Ecto neural progenitor cell (in vitro differentiated cells): Measurements from ENCODE around the gene AMY1A.
"Not testable (repeated sequence)": the region's sequence is repeated elsewhere in the genome, so short reads cannot be mapped to it uniquely, and the experiment has no call there.

Source experiments
- DNase-seq: peaks from one replicate; pipeline ENCODE4 v3.0.0-alpha.2; 2018; ENCODE audit warnings: low spot score

The AMY1A gene

DNA sequence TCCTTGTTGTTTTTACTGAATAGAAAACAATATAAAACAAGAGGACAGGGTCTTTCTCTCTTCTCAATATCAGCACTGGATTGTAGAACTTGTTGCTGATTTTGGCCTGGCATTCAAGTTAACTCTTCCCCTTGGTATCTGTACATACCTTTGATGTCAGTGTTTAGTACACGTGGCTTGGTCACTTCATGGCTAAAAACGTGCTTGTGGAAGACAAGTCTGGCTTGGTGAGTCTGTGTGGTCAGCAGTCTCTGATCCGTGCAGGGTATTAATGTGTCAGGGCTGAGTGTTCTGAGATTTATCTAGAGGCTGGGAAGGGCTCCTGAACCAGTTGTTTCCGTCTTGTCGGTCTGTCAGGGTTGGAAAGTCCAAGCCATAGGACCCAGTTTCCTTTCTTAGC, at the start of gene AMY1A:
TSS of gene AMY1A (plus strand) at position 301 of the 400 bp plus-strand sequence. CDS start 571 bp downstream, outside the sequence.
- not testable (repeated sequence) for DNase-seq

DNA sequence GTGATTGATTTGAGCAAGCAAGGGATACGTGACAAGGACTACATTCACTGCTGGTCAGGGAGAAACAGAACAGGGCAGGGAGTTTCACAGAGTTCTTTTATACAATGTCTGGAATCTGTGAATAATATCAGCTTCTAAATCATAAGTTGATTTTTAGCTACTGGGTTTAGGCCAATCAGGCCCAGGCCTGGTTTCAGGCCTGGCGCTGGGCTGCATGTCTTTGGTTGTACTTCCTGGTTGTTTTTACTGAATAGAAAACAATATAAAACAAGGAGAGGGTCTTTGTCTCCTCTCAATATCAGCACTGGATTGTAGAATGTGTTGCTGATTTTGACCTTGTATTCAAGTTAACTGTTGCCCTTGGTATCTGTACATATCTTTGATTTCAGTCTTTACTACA, 39.2 kb upstream of the AMY1A start:
- DNase-seq = no peak

DNA sequence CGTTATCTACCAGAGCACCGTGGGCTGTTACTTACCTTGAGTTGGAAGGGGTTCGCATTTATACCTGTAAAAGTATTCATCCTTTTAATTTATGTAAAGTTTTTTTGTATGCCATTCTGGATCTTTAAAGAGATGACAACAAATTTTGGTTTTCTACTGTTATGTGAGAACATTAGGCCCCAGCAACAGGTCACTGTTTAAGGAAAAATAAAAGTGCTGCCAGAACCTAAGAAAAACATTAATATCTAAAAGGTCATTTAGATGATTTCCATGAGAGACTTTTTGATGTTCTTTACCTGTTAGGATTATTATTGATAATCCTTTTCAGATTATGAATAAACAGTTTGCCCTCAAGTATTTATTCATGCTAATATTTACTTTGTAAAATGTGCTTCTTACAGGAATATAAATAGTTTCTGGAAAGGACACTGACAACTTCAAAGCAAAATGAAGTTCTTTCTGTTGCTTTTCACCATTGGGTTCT, 38.5 kb upstream of the AMY1A start, which contains the start of gene AMY2A:
TSS of gene AMY2A (plus strand) at position 434 of the 484 bp plus-strand sequence. CDS start at position 448, 14 bp downstream.
- not testable (repeated sequence) for DNase-seq

DNA sequence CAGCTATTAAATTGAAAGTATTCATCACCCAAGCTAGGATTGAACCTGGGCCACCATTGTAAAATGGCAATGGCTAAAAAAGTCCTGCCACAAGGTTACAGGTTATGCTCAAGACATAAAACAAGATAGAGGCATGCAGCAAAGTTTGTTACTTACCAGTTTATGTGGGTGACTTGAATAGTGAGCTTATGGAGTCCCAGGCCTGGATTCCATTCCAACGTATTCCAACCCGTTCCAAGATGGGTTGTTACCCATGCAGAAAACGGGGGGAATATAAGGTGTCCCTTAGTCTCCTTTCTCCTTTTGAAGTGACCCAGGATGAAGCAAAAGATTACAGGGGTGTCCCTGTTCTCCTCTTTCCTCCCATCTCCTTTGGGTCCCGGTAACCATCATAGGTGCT, 28.1 kb upstream of the AMY1A start:
- DNase-seq = not testable (repeated sequence)

DNA sequence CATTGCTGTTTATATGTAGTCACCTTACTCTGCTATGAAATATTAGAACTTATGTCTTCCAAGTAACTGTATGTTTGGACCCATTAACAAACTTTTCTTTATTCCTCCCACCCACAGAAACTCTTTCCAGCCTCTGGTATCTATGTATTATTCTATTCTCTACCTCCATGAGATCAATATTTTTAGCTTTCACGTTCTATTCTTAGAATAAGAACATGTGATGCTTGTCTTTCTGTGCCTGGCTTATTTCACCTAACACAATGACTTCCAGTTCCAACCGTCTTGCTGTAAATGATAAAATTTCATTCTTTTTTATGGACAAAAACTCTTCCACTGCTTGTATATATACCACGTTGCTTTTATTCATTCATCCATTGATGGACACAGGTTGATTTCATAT, 14.4 kb upstream of the AMY1A start:
- not testable (repeated sequence) for DNase-seq

DNA sequence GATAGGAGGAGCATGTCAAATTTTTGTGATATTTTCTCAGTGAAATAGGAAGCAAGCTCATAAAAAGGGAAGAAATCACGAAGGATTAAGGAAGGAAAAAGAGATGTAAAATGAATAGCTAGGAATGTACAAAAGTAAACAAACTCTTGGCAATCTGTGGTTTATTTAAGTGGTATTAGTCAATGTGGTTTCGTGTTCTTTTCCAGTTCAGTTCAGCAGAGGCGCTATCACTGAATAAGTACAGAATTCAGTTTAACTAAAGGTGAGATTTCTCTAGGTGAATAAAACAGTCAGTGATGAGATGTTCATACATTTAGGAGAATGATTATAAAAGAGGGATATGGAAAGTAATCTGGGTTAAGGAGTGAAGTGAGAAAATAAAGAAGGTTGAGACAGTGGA, 11.7 kb upstream of the AMY1A start:
- not testable (repeated sequence) for DNase-seq

DNA sequence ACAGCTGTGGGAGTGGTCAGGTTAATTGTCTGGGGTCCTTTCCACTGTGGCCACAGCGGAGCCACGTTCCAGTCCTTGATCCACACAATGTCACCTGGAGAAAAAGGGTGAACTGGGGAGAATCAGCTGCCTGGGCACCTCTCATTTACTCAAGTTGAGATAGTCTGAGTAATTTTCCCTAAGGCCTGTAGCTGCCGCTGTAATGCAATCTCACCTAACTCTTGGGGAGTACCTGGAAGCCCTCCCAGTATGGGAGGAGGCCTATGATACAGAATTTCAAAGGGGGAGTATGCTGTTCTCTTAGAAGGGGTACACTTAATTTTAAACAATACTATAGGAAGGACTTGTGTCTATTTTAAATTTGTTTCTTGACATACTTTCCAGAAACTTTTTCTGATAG, 5.3 kb upstream of the AMY1A start:
- not testable (repeated sequence) for DNase-seq

DNA sequence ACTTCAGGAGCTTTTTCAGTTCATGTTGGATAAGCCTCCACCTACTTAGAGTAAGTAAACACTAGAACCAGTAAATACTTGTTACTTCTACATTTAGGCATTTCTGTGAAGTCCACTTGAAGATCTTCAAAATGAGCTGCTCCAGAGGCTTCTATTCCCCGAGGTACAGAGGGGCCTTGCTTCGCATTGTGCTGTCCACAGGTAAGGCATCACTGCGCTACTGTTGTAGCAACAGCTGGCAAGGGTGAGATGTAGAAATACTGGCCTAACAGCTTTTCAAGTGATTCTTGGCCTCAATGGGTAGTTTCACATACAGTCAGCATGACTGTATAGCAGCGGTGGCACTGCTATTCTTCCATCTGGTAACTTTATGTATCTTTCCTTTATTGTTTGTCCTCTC, 4.7 kb upstream of the AMY1A start:
- DNase-seq = not testable (repeated sequence)

DNA sequence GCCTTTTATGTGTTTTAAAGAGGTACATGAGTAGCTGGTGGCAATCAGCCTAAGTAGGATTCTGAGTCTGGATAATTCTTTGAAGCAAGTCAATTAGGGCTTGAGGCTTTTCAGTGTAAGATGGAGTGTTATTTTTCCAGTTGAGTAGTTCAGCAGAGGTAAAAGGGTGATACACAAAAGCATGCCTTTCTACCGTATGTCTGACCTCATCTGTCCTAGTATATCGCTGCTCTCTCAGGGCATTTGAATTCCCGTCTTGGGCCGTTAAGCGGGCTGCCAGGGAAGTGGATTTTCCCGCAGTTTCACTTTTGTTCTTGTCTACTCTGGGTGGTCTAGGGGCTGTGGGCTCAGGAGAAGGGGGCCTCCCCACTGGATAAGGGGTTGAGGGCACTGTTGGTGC, 1.4 kb upstream of the AMY1A start:
- not testable (repeated sequence) for DNase-seq

DNA sequence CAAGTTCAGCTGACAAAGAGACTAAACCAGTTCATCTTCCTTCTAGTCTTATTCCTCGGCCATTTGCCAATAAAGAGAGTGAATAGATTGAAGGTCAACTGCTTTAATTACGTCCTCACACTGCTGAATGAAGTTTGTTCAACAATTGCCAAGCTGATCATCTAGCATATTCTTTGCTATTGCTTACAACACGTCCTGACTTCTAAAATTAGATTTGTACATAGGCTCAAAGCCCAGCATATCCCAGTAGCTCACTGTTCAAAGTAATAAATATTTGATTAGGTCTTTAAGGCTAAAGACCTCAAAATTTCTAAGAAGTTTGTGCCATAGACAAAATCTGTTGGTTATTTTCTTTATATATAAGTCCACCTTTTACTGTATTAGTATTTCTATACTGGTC, 20.8 kb downstream of the AMY1A start:
- not testable (repeated sequence) for DNase-seq

DNA sequence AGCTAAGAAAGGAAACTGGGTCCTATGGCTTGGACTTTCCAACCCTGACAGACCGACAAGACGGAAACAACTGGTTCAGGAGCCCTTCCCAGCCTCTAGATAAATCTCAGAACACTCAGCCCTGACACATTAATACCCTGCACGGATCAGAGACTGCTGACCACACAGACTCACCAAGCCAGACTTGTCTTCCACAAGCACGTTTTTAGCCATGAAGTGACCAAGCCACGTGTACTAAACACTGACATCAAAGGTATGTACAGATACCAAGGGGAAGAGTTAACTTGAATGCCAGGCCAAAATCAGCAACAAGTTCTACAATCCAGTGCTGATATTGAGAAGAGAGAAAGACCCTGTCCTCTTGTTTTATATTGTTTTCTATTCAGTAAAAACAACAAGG, 40.5 kb downstream of the AMY1A start, which contains the start of gene AMY1B:
TSS of gene AMY1B (minus strand) at position 101 of the 400 bp plus-strand sequence. CDS start 571 bp downstream, outside the sequence.
- DNase-seq = not testable (repeated sequence)

DNA sequence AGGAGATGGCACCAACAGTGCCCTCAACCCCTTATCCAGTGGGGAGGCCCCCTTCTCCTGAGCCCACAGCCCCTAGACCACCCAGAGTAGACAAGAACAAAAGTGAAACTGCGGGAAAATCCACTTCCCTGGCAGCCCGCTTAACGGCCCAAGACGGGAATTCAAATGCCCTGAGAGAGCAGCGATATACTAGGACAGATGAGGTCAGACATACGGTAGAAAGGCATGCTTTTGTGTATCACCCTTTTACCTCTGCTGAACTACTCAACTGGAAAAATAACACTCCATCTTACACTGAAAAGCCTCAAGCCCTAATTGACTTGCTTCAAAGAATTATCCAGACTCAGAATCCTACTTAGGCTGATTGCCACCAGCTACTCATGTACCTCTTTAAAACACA, 41.9 kb downstream of the AMY1A start:
- not testable (repeated sequence) for DNase-seq

DNA sequence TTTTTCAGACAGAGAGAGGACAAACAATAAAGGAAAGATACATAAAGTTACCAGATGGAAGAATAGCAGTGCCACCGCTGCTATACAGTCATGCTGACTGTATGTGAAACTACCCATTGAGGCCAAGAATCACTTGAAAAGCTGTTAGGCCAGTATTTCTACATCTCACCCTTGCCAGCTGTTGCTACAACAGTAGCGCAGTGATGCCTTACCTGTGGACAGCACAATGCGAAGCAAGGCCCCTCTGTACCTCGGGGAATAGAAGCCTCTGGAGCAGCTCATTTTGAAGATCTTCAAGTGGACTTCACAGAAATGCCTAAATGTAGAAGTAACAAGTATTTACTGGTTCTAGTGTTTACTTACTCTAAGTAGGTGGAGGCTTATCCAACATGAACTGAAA, 45.1 kb downstream of the AMY1A start:
- DNase-seq = not testable (repeated sequence)

DNA sequence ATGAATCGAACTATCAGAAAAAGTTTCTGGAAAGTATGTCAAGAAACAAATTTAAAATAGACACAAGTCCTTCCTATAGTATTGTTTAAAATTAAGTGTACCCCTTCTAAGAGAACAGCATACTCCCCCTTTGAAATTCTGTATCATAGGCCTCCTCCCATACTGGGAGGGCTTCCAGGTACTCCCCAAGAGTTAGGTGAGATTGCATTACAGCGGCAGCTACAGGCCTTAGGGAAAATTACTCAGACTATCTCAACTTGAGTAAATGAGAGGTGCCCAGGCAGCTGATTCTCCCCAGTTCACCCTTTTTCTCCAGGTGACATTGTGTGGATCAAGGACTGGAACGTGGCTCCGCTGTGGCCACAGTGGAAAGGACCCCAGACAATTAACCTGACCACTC, 45.7 kb downstream of the AMY1A start:
- not testable (repeated sequence) for DNase-seq

DNA sequence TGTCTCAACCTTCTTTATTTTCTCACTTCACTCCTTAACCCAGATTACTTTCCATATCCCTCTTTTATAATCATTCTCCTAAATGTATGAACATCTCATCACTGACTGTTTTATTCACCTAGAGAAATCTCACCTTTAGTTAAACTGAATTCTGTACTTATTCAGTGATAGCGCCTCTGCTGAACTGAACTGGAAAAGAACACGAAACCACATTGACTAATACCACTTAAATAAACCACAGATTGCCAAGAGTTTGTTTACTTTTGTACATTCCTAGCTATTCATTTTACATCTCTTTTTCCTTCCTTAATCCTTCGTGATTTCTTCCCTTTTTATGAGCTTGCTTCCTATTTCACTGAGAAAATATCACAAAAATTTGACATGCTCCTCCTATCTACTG, 52.1 kb downstream of the AMY1A start:
- not testable (repeated sequence) for DNase-seq

DNA sequence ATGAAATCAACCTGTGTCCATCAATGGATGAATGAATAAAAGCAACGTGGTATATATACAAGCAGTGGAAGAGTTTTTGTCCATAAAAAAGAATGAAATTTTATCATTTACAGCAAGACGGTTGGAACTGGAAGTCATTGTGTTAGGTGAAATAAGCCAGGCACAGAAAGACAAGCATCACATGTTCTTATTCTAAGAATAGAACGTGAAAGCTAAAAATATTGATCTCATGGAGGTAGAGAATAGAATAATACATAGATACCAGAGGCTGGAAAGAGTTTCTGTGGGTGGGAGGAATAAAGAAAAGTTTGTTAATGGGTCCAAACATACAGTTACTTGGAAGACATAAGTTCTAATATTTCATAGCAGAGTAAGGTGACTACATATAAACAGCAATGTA, 54.8 kb downstream of the AMY1A start:
- DNase-seq = not testable (repeated sequence)
